Natural killer cell treated with Interleukin-12 subunit alpha and Interleukin-12 subunit beta and Interleukin-15 and Interleukin-18, amount 100 ng/mL, for 72 hours (primary cell): Measurements from ENCODE around the gene MKRN1. TPM values are rescaled to one million over a fixed set of nuclear protein-coding genes. Genes with fewer than 3 reads are reported as not detected.
A peak's percentile ranks its signal among the peaks of the same experiment; 100 is the strongest.
"Not testable (repeated sequence)": the region's sequence is repeated elsewhere in the genome, so short reads cannot be mapped to it uniquely, and the experiment has no call there.

ENCODE experiments used
- ATAC-seq, 2 donors: fragments of 150-1000 bp; cut with Tn5 transposase in 1 of 2; sonication (Bioruptor Pico), chemical (Tn5 transposase) in 1 of 2; 2 replicates each; pipeline ENCODE4 v1.10.0; 2021
- DNase-seq: peaks from one replicate; pipeline ENCODE4 v3.0.0; 2022; ENCODE audit warnings: low spot score
- H3K27ac Mint-ChIP-seq, 2 donors: 1 replicate in 1 of 2; 2 replicates in 1 of 2; pipeline ENCODE4 v1.8.0; 2022; ENCODE audit warnings: mixed read lengths in 2 of 2, mild to moderate bottlenecking in 1 of 2, moderate library complexity in 1 of 2
- H3K27me3 Mint-ChIP-seq, 2 donors: 1 replicate in 1 of 2; 2 replicates in 1 of 2; pipeline ENCODE4 v1.8.0; 2022; ENCODE audit warnings: mixed read lengths in 2 of 2
- H3K36me3 Mint-ChIP-seq: one replicate; pipeline ENCODE4 v1.8.0; 2022; ENCODE audit warnings: mixed read lengths
- H3K4me1 Mint-ChIP-seq, 2 donors: 1 replicate in 1 of 2; 2 replicates in 1 of 2; pipeline ENCODE4 v1.8.0; 2022; ENCODE audit warnings: low read depth in 2 of 2, mixed read lengths in 2 of 2, mild to moderate bottlenecking in 1 of 2
- H3K4me3 Mint-ChIP-seq: one replicate; pipeline ENCODE4 v1.8.0; 2022; ENCODE audit warnings: mixed read lengths
- H3K9me3 Mint-ChIP-seq: 2 replicates; pipeline ENCODE4 v1.8.0; 2022; ENCODE audit warnings: mixed read lengths
- total RNA-seq, 2 donors: library from RNA; stranded (reverse); gene quantifications; one replicate each; pipeline ENCODE4 v1.2.3, GENCODE V29; 2022

Gene MKRN1
- total RNA-seq, 2 donors from 2014 or later = 46.5 to 97.9 TPM

GRCh38 chr7:140506788-140507464, 27.6 kb upstream of the MKRN1 start:
- no peak for DNase-seq
- Mint-ChIP-seq H3K36me3 (no peaks in the 10 kb centered on the region), H3K4me3 (no peak overlapping the region), H3K27me3 (no peaks in the 10 kb centered on the region), H3K9me3 (no peaks in the 10 kb centered on the region), H3K27ac (no peak overlapping the region), H3K4me1 (no peaks in the 10 kb centered on the region)
- peak in 1 of 2 donors; percentile 11 for ATAC-seq

- Mint-ChIP-seq H3K27me3 (no peaks in the 10 kb centered on the region), H3K4me1 (no peaks in the 10 kb centered on the region), H3K36me3 (no peaks in the 10 kb centered on the region), H3K4me3 (no peak overlapping the region), H3K9me3 (no peaks in the 10 kb centered on the region), H3K27ac (no peak overlapping the region)
- DNase-seq (no peak), ATAC-seq (no peak)
Observed at GRCh38 chr7:140501966-140502365, 22.7 kb upstream of the MKRN1 start.

GRCh38 chr7:140497807-140498206, 18.5 kb upstream of the MKRN1 start:
- not testable (repeated sequence) for H3K27me3 Mint-ChIP-seq, H3K4me3 Mint-ChIP-seq

GRCh38 chr7:140497241-140497769, 18.0 kb upstream of the MKRN1 start:
- Mint-ChIP-seq H3K36me3 (no peaks in the 10 kb centered on the region), H3K4me3 (no peak overlapping the region), H3K9me3 (no peaks in the 10 kb centered on the region), H3K4me1 (no peaks in the 10 kb centered on the region), H3K27ac (no peak overlapping the region), H3K27me3 (no peaks in the 10 kb centered on the region)
- no peak for DNase-seq
- ATAC-seq = no peak

More at GRCh38 chr7:140497807-140498206, 18.5 kb upstream of the MKRN1 start:
- not testable (repeated sequence) for H3K36me3 Mint-ChIP-seq, H3K9me3 Mint-ChIP-seq, H3K4me1 Mint-ChIP-seq, H3K27ac Mint-ChIP-seq, ATAC-seq, DNase-seq

GRCh38 chr7:140495514-140496097, 16.3 kb upstream of the MKRN1 start:
- ATAC-seq = no peak
- H3K36me3 Mint-ChIP-seq = no peaks in the 10 kb centered on the region
- H3K4me3 Mint-ChIP-seq = no peak overlapping the region

GRCh38 chr7:140494867-140495266, 15.6 kb upstream of the MKRN1 start:
- no peaks in the 10 kb centered on the region for H3K36me3 Mint-ChIP-seq
- H3K4me1 Mint-ChIP-seq = no peaks in the 10 kb centered on the region
- no peaks in the 10 kb centered on the region for H3K9me3 Mint-ChIP-seq
- ATAC-seq (no peak), DNase-seq (no peak)
- no peak overlapping the region for H3K4me3 Mint-ChIP-seq
- H3K27ac Mint-ChIP-seq = no peak overlapping the region
- H3K27me3 Mint-ChIP-seq = no peaks in the 10 kb centered on the region

More at GRCh38 chr7:140495514-140496097, 16.3 kb upstream of the MKRN1 start:
- Mint-ChIP-seq H3K27ac (no peak overlapping the region), H3K27me3 (no peaks in the 10 kb centered on the region), H3K4me1 (no peaks in the 10 kb centered on the region), H3K9me3 (no peaks in the 10 kb centered on the region)
- no peak for DNase-seq

GRCh38 chr7:140489026-140489359, 9.7 kb upstream of the MKRN1 start:
- Mint-ChIP-seq H3K4me3 (no peak overlapping the region), H3K27ac (no peak overlapping the region), H3K36me3 (no peaks in the 10 kb centered on the region), H3K9me3 (no peaks in the 10 kb centered on the region), H3K4me1 (no peaks in the 10 kb centered on the region), H3K27me3 (peaks cover 0 to 6% of the 10 kb centered on the region in 2 donors)
- ATAC-seq (no peak), DNase-seq (no peak)

GRCh38 chr7:140485500-140486265, 6.4 kb upstream of the MKRN1 start:
- H3K27me3 Mint-ChIP-seq = peaks cover 0 to 6% of the 10 kb centered on the region in 2 donors
- no peak overlapping the region for H3K4me3 Mint-ChIP-seq
- H3K9me3 Mint-ChIP-seq = no peaks in the 10 kb centered on the region
- no peak overlapping the region for H3K27ac Mint-ChIP-seq
- DNase-seq (no peak), ATAC-seq (no peak)
- no peaks in the 10 kb centered on the region for H3K4me1 Mint-ChIP-seq
- no peaks in the 10 kb centered on the region for H3K36me3 Mint-ChIP-seq

GRCh38 chr7:140484951-140485499, 5.7 kb upstream of the MKRN1 start:
- Mint-ChIP-seq H3K36me3 (no peaks in the 10 kb centered on the region), H3K4me3 (no peak overlapping the region), H3K27me3 (peaks cover 0 to 6% of the 10 kb centered on the region in 2 donors), H3K9me3 (no peaks in the 10 kb centered on the region), H3K27ac (no peak overlapping the region), H3K4me1 (no peaks in the 10 kb centered on the region)
- ATAC-seq (no peak), DNase-seq (no peak)

- ATAC-seq (no peak), DNase-seq (no peak)
- no peaks in the 10 kb centered on the region for H3K9me3 Mint-ChIP-seq
- peaks cover 0 to 4% of the 10 kb centered on the region in 2 donors for H3K4me1 Mint-ChIP-seq
- no peaks in the 10 kb centered on the region for H3K36me3 Mint-ChIP-seq
- H3K27ac Mint-ChIP-seq = no peak overlapping the region
- no peak overlapping the region for H3K4me3 Mint-ChIP-seq
- H3K27me3 Mint-ChIP-seq = peaks cover 0 to 6% of the 10 kb centered on the region in 2 donors
Observed at GRCh38 chr7:140484479-140484878, 5.2 kb upstream of the MKRN1 start.

GRCh38 chr7:140479739-140480084, 407 bp upstream of the MKRN1 start:
- Mint-ChIP-seq H3K27ac (peak overlapping the region; percentile 86 to 88), H3K36me3 (no peaks in the 10 kb centered on the region), H3K27me3 (peaks cover 0 to 2% of the 10 kb centered on the region in 2 donors), H3K4me1 (peaks cover 12 to 37% of the 10 kb centered on the region in 2 donors), H3K9me3 (no peaks in the 10 kb centered on the region), H3K4me3 (peak overlapping the region; percentile 98)
- DNase-seq = no peak
- ATAC-seq = no peak

- H3K27me3 Mint-ChIP-seq = no peaks in the 10 kb centered on the region
- H3K36me3 Mint-ChIP-seq = no peaks in the 10 kb centered on the region
Observed at GRCh38 chr7:140478246-140479061, 851 bp downstream of the MKRN1 start.

GRCh38 chr7:140476698-140477261, 2.5 kb downstream of the MKRN1 start:
- Mint-ChIP-seq H3K36me3 (no peaks in the 10 kb centered on the region), H3K27ac (peak overlapping the region; percentile 21 to 90), H3K4me1 (peaks cover 13 to 38% of the 10 kb centered on the region in 2 donors), H3K9me3 (no peaks in the 10 kb centered on the region), H3K4me3 (peak overlapping the region; percentile 90), H3K27me3 (no peaks in the 10 kb centered on the region)
- no peak for DNase-seq
- ATAC-seq = no peak

More at GRCh38 chr7:140478246-140479061, 851 bp downstream of the MKRN1 start:
- Mint-ChIP-seq H3K4me3 (peak overlapping the region; percentile 90), H3K4me1 (peaks cover 12 to 37% of the 10 kb centered on the region in 2 donors), H3K9me3 (no peaks in the 10 kb centered on the region), H3K27ac (peak overlapping the region; percentile 88 to 90)
- ATAC-seq = peak; percentile 34 to 62
- DNase-seq = no peak
